HEK293T (cell line): ENCODE measurements around the gene TNFRSF25.

Source experiments
- BHLHE40 ChIP-seq: fragments of 450-650 bp; IDR thresholded peaks from 2 replicates; pipeline ENCODE4 v1.6.1; 2016; ENCODE audit warnings: mild to moderate bottlenecking, moderate library complexity, borderline replicate concordance
- CTBP1 ChIP-seq: fragments of 450-650 bp; IDR thresholded peaks from 2 replicates; pipeline ENCODE4 v1.6.1; 2016; ENCODE audit warnings: borderline replicate concordance
- LEF1 ChIP-seq: fragments of 450-650 bp; IDR thresholded peaks from 2 replicates; pipeline ENCODE4 v1.6.1; 2017; ENCODE audit warnings: mild to moderate bottlenecking, borderline replicate concordance
- PKNOX1 ChIP-seq: fragments of 450-650 bp; IDR thresholded peaks from 2 replicates; pipeline ENCODE4 v1.6.1; 2016
- SUZ12 ChIP-seq: fragments of 450-650 bp; IDR thresholded peaks from 2 replicates; pipeline ENCODE4 v1.6.1; 2016; ENCODE audit warnings: mild to moderate bottlenecking
- TARDBP ChIP-seq: fragments of 450-650 bp; IDR thresholded peaks from 2 replicates; pipeline ENCODE4 v1.6.1; 2016

DNA sequence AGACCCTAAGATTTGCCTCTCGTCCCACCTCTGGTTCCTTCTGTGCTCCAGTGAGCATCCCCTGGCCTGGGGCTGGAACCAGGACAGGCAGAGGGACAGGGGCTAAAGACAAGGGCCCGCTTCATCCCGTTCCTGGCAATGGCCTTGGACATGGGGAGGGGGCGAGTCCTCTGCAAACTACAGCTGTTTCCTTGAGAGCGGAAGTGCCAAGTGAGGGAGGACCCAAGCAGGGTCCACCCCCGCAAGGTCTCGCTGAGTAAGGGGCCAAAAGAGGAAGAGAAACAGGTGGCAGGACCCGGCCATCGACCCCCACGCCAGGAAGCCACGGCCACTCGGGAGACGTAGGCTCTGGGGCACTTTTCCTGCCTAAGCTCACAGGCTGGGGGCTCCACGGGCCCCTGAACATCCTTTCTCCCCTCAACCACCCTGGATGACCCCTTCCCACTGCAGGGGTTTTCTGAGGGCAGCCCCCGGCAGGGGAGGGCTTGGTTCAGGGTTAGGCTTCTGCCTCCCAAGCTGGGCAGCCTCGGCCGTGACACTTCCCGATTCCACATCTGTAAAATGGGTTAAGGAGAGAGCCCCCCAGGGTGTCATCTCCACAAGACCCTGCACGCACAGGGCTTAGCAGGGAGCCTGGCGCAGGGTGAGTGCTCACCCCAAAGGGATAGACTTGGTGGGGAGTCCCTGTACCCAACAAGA is 43.4 kb upstream of the TNFRSF25 start:
- TF ChIP-seq SUZ12, result no peak
- no peak for TF ChIP-seq PKNOX1
- TF ChIP-seq TARDBP, result no peak
- no peak for TF ChIP-seq CTBP1
- TF ChIP-seq BHLHE40, result no peak
- no peak for TF ChIP-seq LEF1
